Measurements from ENCODE around the gene KLHDC10.

DNA sequence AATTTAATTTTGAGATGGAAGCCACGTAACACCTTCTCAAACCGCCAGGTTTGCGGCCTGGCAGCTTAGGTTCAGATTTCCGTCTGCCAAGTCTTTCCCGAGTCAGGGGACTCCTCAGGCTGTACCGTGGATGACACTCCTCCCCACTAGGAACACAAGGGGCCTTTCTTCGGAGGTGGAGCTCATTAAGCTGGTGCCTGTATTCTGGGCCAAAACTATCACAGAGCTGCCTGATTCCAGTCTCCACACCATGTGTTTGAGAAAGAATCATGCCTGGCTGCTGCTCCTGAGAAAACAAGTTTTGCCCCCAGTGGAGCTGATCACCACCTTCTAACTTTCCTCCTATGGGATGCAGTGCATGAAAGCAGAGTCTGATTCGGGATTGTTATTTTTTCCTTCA, 90.1 kb downstream of the KLHDC10 start:
- TF ChIP-seq, protein P1, sequence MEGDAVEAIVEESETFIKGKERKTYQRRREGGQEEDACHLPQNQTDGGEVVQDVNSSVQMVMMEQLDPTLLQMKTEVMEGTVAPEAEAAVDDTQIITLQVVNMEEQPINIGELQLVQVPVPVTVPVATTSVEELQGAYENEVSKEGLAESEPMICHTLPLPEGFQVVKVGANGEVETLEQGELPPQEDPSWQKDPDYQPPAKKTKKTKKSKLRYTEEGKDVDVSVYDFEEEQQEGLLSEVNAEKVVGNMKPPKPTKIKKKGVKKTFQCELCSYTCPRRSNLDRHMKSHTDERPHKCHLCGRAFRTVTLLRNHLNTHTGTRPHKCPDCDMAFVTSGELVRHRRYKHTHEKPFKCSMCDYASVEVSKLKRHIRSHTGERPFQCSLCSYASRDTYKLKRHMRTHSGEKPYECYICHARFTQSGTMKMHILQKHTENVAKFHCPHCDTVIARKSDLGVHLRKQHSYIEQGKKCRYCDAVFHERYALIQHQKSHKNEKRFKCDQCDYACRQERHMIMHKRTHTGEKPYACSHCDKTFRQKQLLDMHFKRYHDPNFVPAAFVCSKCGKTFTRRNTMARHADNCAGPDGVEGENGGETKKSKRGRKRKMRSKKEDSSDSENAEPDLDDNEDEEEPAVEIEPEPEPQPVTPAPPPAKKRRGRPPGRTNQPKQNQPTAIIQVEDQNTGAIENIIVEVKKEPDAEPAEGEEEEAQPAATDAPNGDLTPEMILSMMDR (IDR thresholded peaks at IDR 0.05): no peak
- no peak for TF ChIP-seq CEBPB (IDR thresholded peaks at IDR 0.05)

All from A549 (cell line).